Stomach (tissue), 19 donors: Measurements from ENCODE around the gene ZNF19. TPM values are rescaled to one million over a fixed set of nuclear protein-coding genes. Genes with fewer than 3 reads are reported as not detected.

Source experiments
- DNase-seq, 2 donors: peaks; one replicate each; pipeline versions ENCODE4 v3.0.0 to v3.0.0-alpha.2; 2013 to 2019
- H3K27ac ChIP-seq, 5 donors: fragments of 200-600 bp in 4 of 5; sonication (generic) in 4 of 5; one replicate each; pipeline ENCODE4 v1.5.1; 2013 to 2019; ENCODE audit warnings: mild to moderate bottlenecking in 1 of 5, moderate library complexity in 1 of 5
- H3K27me3 ChIP-seq, 3 donors: fragments of 200-600 bp; sonication (generic); one replicate each; pipeline ENCODE4 v1.5.1; 2017 to 2019; ENCODE audit warnings: mixed run types in 1 of 3
- H3K36me3 ChIP-seq, 4 donors: fragments of 200-600 bp; sonication (generic); 1 replicate in 3 of 4; 2 replicates in 1 of 4; pipeline ENCODE4 v1.5.1; 2016 to 2019
- H3K4me1 ChIP-seq, 4 donors: fragments of 200-600 bp; sonication (generic); one replicate each; pipeline ENCODE4 v1.5.1; 2016 to 2019
- H3K4me3 ChIP-seq, 4 donors: fragments of 200-600 bp; sonication (generic) in 3 of 4; one replicate each; pipeline ENCODE4 v1.5.1; 2016 to 2019; ENCODE audit warnings: mild to moderate bottlenecking in 1 of 4
- H3K9me3 ChIP-seq, 4 donors: fragments of 200-600 bp; sonication (generic); one replicate each; pipeline ENCODE4 v1.5.1; 2016 to 2019
- EP300 ChIP-seq: sonication (generic); formaldehyde crosslinking; IDR thresholded peaks from one replicate; pipeline ENCODE4 v1.6.1; 2017; ENCODE audit warnings: antibody characterized with exemption
- POLR2A ChIP-seq, 4 donors: fragments of 450-650 bp; IDR thresholded peaks; one replicate each; pipeline ENCODE4 v1.6.1; 2016; ENCODE audit warnings: antibody characterized with exemption in 4 of 4, control low read depth in 2 of 4, mild to moderate bottlenecking in 1 of 4, moderate library complexity in 1 of 4
- POLR2AphosphoS5 ChIP-seq, 3 donors: sonication (generic); formaldehyde crosslinking; IDR thresholded peaks; one replicate each; pipeline ENCODE4 v1.6.1; 2016; ENCODE audit warnings: antibody characterized with exemption in 3 of 3
- WGBS, 5 donors: extraction: QIAGEN DNeasy Blood & Tissue Kit in 3 of 5; methylation state at CpG; one replicate each; pipeline versions ENCODE4 v1.1.5 to v1.1.7; 2013 to 2018; 5-methylcytosine and 5-hydroxymethylcytosine counted together
- intact Hi-C: fragments of 100-400 bp; cut with DNase I; formaldehyde crosslinking; loops from one replicate; pipeline ENCODE4 v1.15.1; 2023; ENCODE audit warnings: low total_unique reads
- long read RNA-seq, 10 donors: transcript quantifications; one replicate each; lab custom pipeline, GENCODE V29; 2026
- polyA plus RNA-seq, 3 donors: library from polyadenylated mRNA; stranded (reverse); fragments of 200-250 nt; gene quantifications; one replicate each; pipeline ENCODE4 v1.2.3, GENCODE V29; 2013
- total RNA-seq, 5 donors: library from RNA; depleted of rRNA; stranded (reverse); fragments of >200 nt; gene quantifications; one replicate each; pipeline versions ENCODE4 v1.1.0 to v1.2.3, GENCODE V29; 2014 to 2016
- TF ChIP-seq, protein P1 (sequence below), 7 experiments: fragments of 450-650 bp in 4 of 7; fragments of 200-600 bp in 3 of 7; sonication (generic) in 3 of 7; IDR thresholded peaks; one replicate each; pipeline ENCODE4 v1.5.1; 2016 to 2019; ENCODE audit warnings: antibody characterized with exemption in 7 of 7, control low read depth in 2 of 7, mild to moderate bottlenecking in 1 of 7
- donor health status: healthy with polysubstance abuse.
- donor health status: Bipolar disorder and iron deficiency.
- donor health status: healthy.

Gene ZNF19
- total RNA-seq (1 to 10 TPM in 4 of 5 donors, not detected in 1; 2.2 to 6.8 (median 4.3) TPM), polyA plus RNA-seq (1 to 10 TPM; 1.1 to 2.0 (median 1.8) TPM)
- long read RNA-seq, donor 1: 0 reads
- long read RNA-seq, donor 2: 0 reads
- long read RNA-seq, donor 3: 0 reads
- long read RNA-seq, donor 4: 0 reads
- long read RNA-seq, donor 5: 0 reads
- long read RNA-seq, donor 6: 0 reads
- long read RNA-seq, donor 7: 0 reads
- long read RNA-seq, donor 8: 0 reads
- long read RNA-seq, donor 9, partial matches to known transcripts: 6 of 6 reads
- long read RNA-seq, donor 9, other reads (novel, unspliced or antisense): 0 of 6 reads
- long read RNA-seq, donor 10: 0 reads

DNA sequence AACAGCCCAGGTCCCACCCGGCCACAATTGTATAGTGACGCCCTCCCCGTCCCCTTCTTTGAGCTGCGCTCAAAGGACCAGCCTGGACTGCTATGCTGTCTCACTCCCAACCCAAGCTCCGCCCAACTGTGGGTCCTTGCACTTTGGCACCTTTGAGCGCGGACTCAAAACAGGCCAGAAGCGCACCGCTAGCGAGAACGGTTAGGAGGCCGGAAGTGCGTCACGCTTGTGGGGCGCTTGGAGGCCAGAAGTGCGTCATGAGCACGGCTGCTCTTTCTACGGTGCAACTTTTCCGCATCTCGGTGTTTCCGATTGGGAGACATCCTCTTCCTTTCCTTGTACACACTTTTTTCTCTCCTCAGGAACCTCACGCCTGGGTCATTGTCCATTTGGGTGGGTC is at the start of gene ZNF19:
TSS of gene ZNF19 (minus strand) at position 203 of the 400 bp plus-strand sequence. CDS start 7,210 bp downstream, outside the sequence.
- Histone ChIP-seq H3K4me3 (no peak within 1 kb of the TSS), H3K36me3 (no peaks in the 10 kb centered on the region), H3K27me3 (no peaks in the 10 kb centered on the region), H3K27ac (no peak within 1 kb of the TSS), H3K9me3 (no peaks in the 10 kb centered on the region), H3K4me1 (peaks cover 0 to 5% (median 5%) of the 10 kb centered on the region in 4 donors)
- TF ChIP-seq, protein P1, sequence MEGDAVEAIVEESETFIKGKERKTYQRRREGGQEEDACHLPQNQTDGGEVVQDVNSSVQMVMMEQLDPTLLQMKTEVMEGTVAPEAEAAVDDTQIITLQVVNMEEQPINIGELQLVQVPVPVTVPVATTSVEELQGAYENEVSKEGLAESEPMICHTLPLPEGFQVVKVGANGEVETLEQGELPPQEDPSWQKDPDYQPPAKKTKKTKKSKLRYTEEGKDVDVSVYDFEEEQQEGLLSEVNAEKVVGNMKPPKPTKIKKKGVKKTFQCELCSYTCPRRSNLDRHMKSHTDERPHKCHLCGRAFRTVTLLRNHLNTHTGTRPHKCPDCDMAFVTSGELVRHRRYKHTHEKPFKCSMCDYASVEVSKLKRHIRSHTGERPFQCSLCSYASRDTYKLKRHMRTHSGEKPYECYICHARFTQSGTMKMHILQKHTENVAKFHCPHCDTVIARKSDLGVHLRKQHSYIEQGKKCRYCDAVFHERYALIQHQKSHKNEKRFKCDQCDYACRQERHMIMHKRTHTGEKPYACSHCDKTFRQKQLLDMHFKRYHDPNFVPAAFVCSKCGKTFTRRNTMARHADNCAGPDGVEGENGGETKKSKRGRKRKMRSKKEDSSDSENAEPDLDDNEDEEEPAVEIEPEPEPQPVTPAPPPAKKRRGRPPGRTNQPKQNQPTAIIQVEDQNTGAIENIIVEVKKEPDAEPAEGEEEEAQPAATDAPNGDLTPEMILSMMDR (IDR thresholded peaks at IDR 0.05): no peak
- TF ChIP-seq POLR2AphosphoS5 (IDR thresholded peaks at IDR 0.05): no peak
- TF ChIP-seq POLR2A (IDR thresholded peaks at IDR 0.05): no peak
- no peak for TF ChIP-seq EP300
- intact Hi-C loops: no loop called here
- WGBS, 5 donors: 86 to 91% (median 90%) methylated on average over 21 to 22 of the region's 22 CpGs
- DNase-seq: no peak

DNA sequence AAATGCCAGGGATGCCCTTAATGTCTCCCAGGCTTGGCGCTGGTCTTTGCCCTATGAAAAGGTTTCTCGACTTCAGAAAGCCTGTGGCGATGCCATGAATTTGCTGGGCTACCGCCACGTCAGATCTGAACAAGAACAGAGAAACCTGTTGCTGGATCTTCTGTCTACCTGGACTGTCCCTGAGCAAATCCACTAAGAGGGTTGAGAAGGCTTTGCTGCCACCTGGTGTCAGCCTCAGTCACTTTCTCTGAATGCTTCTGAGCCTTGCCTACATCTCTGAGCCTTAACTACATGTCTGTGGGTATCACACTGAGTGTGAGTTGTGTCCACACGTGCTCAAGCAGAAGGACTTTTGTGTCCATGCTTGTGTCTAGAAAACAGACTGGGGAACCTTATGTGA is 48.5 kb upstream of the ZNF19 start:
- no peak overlapping the region for H3K4me3 ChIP-seq
- no peaks in the 10 kb centered on the region for H3K27me3 ChIP-seq
- no peaks in the 10 kb centered on the region for H3K4me1 ChIP-seq
- H3K27ac ChIP-seq: no peak overlapping the region
- peak in 1 of 2 donors; percentile 73 for DNase-seq
- no peaks in the 10 kb centered on the region for H3K36me3 ChIP-seq
- TF ChIP-seq, protein P1 (IDR thresholded peaks at IDR 0.05): peak in 2 of 7 experiments; percentile 16 to 25
- TF ChIP-seq POLR2A (IDR thresholded peaks at IDR 0.05) (no peak), POLR2AphosphoS5 (IDR thresholded peaks at IDR 0.05) (no peak), EP300 (no peak)
- intact Hi-C loops: no loop called here
- WGBS, 5 donors: 57 to 65% (median 59%) methylated on average over 6 of the region's 6 CpGs
- no peaks in the 10 kb centered on the region for H3K9me3 ChIP-seq

DNA sequence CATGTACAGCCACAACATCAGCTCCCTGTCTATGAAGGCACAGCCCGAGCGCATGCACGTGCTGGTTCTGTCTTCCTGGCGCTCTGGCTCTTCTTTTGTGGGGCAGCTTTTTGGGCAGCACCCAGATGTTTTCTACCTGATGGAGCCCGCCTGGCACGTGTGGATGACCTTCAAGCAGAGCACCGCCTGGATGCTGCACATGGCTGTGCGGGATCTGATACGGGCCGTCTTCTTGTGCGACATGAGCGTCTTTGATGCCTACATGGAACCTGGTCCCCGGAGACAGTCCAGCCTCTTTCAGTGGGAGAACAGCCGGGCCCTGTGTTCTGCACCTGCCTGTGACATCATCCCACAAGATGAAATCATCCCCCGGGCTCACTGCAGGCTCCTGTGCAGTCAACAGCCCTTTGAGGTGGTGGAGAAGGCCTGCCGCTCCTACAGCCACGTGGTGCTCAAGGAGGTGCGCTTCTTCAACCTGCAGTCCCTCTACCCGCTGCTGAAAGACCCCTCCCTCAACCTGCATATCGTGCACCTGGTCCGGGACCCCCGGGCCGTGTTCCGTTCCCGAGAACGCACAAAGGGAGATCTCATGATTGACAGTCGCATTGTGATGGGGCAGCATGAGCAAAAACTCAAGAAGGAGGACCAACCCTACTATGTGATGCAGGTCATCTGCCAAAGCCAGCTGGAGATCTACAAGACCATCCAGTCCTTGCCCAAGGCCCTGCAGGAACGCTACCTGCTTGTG is 47.8 kb upstream of the ZNF19 start:
- TF ChIP-seq POLR2A (IDR thresholded peaks at IDR 0.05): no peak
- TF ChIP-seq, protein P1 (IDR thresholded peaks at IDR 0.05): no peak
- TF ChIP-seq EP300: no peak
- no peak for TF ChIP-seq POLR2AphosphoS5 (IDR thresholded peaks at IDR 0.05)
- H3K9me3 ChIP-seq: no peaks in the 10 kb centered on the region
- no peaks in the 10 kb centered on the region for H3K27me3 ChIP-seq
- intact Hi-C loops: no loop called here
- no peak overlapping the region for H3K27ac ChIP-seq
- H3K4me3 ChIP-seq: no peak overlapping the region
- WGBS, 5 donors: 92 to 94% (median 93%) methylated on average over 18 to 28 of the region's 28 CpGs
- DNase-seq: no peak
- no peaks in the 10 kb centered on the region for H3K4me1 ChIP-seq
- H3K36me3 ChIP-seq: no peaks in the 10 kb centered on the region

DNA sequence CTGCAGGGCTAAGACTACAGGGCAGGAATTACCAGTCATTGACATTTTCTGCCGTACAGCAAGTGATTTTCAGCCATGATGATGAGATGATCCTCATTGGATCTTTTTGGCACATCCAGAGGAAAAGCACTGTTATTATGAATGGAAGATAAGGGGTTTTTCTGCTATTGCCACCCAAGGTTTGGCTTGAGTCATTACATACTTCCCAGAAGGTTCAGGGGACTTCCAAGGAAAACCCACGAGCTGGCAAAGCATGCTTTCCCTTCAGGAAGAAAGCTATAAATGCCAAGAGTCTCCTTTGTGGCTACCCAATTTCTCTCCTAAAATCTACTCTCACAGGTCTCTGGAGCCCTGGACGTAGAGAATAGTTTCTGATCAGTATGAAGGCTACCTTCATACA is 43.2 kb upstream of the ZNF19 start:
- H3K9me3 ChIP-seq: no peaks in the 10 kb centered on the region
- TF ChIP-seq, protein P1 (IDR thresholded peaks at IDR 0.05): no peak
- H3K4me1 ChIP-seq: no peaks in the 10 kb centered on the region
- 65 to 77% (median 70%) methylated on average over 3 of the region's 3 CpGs for WGBS, 5 donors
- no peak overlapping the region for H3K27ac ChIP-seq
- intact Hi-C loops: no loop called here
- H3K4me3 ChIP-seq: no peak overlapping the region
- H3K36me3 ChIP-seq: no peaks in the 10 kb centered on the region
- no peak for DNase-seq
- H3K27me3 ChIP-seq: peaks cover 0 to 11% (median 3%) of the 10 kb centered on the region in 3 donors
